Activated B cell treated with CpG ODN at 0.5 μM for 24 hours (primary cell): ENCODE data around the gene TBC1D17. TPM values are rescaled to one million over a fixed set of nuclear protein-coding genes. Genes with fewer than 3 reads are reported as not detected.
A peak's percentile ranks its signal among the peaks of the same experiment; 100 is the strongest.

Experiments used
- ATAC-seq: fragments of 200-7000 bp; cut with Tn5 transposase; one replicate; pipeline ENCODE4 v1.10.0; 2021; ENCODE audit warnings: low read depth, mild to moderate bottlenecking, moderate library complexity
- CTCF ChIA-PET: fragments of 350-600 bp; sonication (Branson Sonifier 250); formaldehyde crosslinking; loops from one replicate; lab custom pipeline; 2021; ENCODE audit warnings: antibody characterized with exemption; lab: Charles Lee
- POLR2A ChIA-PET: fragments of 350-600 bp; sonication (Branson Sonifier 250); formaldehyde crosslinking; loops from one replicate; lab custom pipeline; 2021; ENCODE audit warnings: antibody characterized with exemption; lab: Charles Lee
- DNase-seq: peaks from one replicate; pipeline ENCODE4 v3.0.0; 2022
- H3K27ac Mint-ChIP-seq: one replicate; pipeline ENCODE4 v1.8.0; 2020; ENCODE audit warnings: mixed read lengths
- H3K27me3 Mint-ChIP-seq: one replicate; pipeline ENCODE4 v1.8.0; 2021; ENCODE audit warnings: mixed read lengths
- H3K36me3 Mint-ChIP-seq: one replicate; pipeline ENCODE4 v1.8.0; 2021; ENCODE audit warnings: low read depth, mixed read lengths
- H3K4me1 Mint-ChIP-seq: one replicate; pipeline ENCODE4 v1.8.0; 2021; ENCODE audit warnings: mixed read lengths
- H3K4me3 Mint-ChIP-seq: one replicate; pipeline ENCODE4 v1.8.0; 2020; ENCODE audit warnings: mild to moderate bottlenecking, mixed read lengths
- H3K9me3 Mint-ChIP-seq: one replicate; pipeline ENCODE4 v1.8.0; 2020; ENCODE audit warnings: mixed read lengths
- intact Hi-C: fragments of 100-400 bp; cut with micrococcal nuclease; formaldehyde crosslinking; loops from one replicate; pipeline ENCODE4 v1.15.1; 2024
- total RNA-seq: library from RNA; stranded (reverse); gene quantifications from 2 replicates; pipeline ENCODE4 v1.2.3, GENCODE V29; 2022
- TF ChIP-seq, protein P1 (sequence below): fragments of 200-600 bp; IDR thresholded peaks from one replicate; pipeline ENCODE4 v1.8.0; 2022; ENCODE audit warnings: antibody characterized with exemption, mild to moderate bottlenecking

TBC1D17 gene
- total RNA-seq, 1 donor from 2014 or later, result 57.0 TPM

DNA sequence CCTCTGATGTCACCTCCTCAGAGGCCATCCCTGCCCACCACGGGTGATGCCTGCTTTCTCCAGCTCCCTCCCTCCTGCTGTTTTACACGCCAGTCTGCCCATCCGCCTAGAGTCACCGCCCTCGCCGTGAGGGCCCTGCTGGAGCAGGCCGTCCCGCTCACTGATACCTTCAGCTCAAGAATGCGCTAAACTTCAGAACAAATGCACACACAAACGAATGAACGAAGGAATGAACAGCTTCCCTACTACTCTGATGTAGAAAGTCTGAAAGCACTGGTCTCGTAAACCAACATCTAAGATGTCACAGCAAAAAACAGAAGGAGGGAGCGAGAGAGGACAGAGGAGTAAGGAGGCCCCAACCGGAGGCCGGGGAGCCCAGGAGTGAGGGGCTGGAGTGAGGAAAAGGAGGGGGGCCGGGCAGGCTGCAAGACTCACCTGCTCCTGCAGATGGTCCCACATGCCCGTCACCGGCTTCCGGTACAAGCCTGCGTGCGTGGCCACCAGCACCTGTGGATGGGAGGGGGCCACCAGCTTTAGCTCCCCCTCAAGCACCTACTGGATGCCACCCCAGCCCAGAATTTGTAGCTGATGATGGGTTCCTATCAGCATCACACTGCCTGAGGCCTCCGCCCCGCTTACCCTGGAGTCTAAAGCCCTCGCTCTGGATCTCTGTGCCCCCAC lies 14.1 kb upstream of the TBC1D17 start:
- CTCF ChIA-PET, result no interaction called here

DNA sequence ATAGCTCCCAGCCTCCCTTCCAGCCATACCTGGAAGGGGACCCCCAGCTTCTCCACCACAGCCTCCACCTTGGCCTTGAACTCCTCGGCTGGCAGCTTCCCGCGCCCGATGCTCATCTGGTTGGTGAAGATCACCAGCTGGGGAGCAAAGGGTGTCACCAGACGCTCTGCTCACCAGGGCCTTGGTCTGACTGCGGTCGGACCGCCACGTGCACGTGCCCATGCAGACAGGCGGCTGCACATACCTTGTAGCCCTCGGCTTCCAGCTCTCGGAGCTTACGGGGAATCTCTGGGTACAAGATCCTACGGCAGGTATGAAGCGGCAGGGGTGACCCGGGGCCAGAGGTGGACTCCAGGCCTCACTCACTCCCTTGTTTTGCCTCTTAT lies 13.6 kb upstream of the TBC1D17 start:
- no peak for DNase-seq
- TF ChIP-seq, protein P1, sequence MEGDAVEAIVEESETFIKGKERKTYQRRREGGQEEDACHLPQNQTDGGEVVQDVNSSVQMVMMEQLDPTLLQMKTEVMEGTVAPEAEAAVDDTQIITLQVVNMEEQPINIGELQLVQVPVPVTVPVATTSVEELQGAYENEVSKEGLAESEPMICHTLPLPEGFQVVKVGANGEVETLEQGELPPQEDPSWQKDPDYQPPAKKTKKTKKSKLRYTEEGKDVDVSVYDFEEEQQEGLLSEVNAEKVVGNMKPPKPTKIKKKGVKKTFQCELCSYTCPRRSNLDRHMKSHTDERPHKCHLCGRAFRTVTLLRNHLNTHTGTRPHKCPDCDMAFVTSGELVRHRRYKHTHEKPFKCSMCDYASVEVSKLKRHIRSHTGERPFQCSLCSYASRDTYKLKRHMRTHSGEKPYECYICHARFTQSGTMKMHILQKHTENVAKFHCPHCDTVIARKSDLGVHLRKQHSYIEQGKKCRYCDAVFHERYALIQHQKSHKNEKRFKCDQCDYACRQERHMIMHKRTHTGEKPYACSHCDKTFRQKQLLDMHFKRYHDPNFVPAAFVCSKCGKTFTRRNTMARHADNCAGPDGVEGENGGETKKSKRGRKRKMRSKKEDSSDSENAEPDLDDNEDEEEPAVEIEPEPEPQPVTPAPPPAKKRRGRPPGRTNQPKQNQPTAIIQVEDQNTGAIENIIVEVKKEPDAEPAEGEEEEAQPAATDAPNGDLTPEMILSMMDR, result no peak
- H3K27ac Mint-ChIP-seq, result no peak overlapping the region
- CTCF ChIA-PET, result no interaction called here
- H3K27me3 Mint-ChIP-seq, result no peaks in the 10 kb centered on the region
- no peak overlapping the region for H3K4me3 Mint-ChIP-seq
- intact Hi-C loops, result no loop called here
- H3K9me3 Mint-ChIP-seq, result no peaks in the 10 kb centered on the region
- peaks cover 27% of the 10 kb centered on the region for H3K4me1 Mint-ChIP-seq
- POLR2A ChIA-PET, result interaction anchor here (1.3 to 2.2 kb wide), 2 partner anchors 13 to 34 kb away, joined by 4 to 9 read pairs; partner anchors contain the start of gene PTOV1
- peaks cover 56% of the 10 kb centered on the region for H3K36me3 Mint-ChIP-seq
- no peak for ATAC-seq

More for the DNA sequence above, 14.1 kb upstream of the TBC1D17 start:
- Mint-ChIP-seq H3K4me1 (peaks cover 27% of the 10 kb centered on the region), H3K27ac (no peak overlapping the region), H3K36me3 (peaks cover 60% of the 10 kb centered on the region), H3K27me3 (no peaks in the 10 kb centered on the region), H3K4me3 (no peak overlapping the region), H3K9me3 (no peaks in the 10 kb centered on the region)
- ATAC-seq, result no peak
- POLR2A ChIA-PET, result interaction anchor here (0.9 to 2.2 kb wide), 3 partner anchors 10 to 34 kb away, joined by 4 to 9 read pairs (median 5); partner anchors contain the start of gene PTOV1
- DNase-seq, result no peak
- TF ChIP-seq, protein P1, result no peak
- intact Hi-C loops, result no loop called here

DNA sequence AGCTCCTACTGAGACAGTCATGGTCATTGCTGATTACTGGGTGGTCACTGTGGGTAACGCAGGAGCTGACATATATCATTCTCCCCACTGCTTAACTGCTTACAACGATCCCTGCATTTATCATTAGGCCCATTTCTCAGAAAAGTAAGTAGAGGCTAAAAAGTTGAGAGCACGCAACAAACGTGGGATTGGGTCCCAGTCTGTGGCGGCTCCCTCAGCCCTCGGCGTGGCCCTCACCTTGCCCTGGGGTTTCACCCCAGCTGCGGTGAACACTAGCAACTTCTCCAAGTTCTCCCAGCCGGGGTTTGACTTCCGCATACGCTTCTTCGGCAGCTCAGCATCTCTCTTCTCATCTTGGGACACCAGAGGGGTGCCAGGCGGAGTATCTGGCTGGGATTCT lies 12.6 kb upstream of the TBC1D17 start:
- DNase-seq (no peak), ATAC-seq (no peak)
- ChIA-PET CTCF (no interaction called here), POLR2A (interaction anchor here (0.7 to 1.5 kb wide), 7 partner anchors 12 to 98 kb away, joined by 3 to 9 read pairs (median 4); partner anchors contain the start of genes AKT1S1, ATF5, NUP62 and PTOV1)
- Mint-ChIP-seq H3K4me1 (peaks cover 27% of the 10 kb centered on the region), H3K27me3 (no peaks in the 10 kb centered on the region), H3K9me3 (no peaks in the 10 kb centered on the region), H3K36me3 (peaks cover 49% of the 10 kb centered on the region), H3K27ac (no peak overlapping the region), H3K4me3 (no peak overlapping the region)
- intact Hi-C loops, result loop anchor here (5.0 kb wide), 1 partner anchor 148 kb away; no protein-coding TSS in a partner anchor
- TF ChIP-seq, protein P1, result no peak

DNA sequence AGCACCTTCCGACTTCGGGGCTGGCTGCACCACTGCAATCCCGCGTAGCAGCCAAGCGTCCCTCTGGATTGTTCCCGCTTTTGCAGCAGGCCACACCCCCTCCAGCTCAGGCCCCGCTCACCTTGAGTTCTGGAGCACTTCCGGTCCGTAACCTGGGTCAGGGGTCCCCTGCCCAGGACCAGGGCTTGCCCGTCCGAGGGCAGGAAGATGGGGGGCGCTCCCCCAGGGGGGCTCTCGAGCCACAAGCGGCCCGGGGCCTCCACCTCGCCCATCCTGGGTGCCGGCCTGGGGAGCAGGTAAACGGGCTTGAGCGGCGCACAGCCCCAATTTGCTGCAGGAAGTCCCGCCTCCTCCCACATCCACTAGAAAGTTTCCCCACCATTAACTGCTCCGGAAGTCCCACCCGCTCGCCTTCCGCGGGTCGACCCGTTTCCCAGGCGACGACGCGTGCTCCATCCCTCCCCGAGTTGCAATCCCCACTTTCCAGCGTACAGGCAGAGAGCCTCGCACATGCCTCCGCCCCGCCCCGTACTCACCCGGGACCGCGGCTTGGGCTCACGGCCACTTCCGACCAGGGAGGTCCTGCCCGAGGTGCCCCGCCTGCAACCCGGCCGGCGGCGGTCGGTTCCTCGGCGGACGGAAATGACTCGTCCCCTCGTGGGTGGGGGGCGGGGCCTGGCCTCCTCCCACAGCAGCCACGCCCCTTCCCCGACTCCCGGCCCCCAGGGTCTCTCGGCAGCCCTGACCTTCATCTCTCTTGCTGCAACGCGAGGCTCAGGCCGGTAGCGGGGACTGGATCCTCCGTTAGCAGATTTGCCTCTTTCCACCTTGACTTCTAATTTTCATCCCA lies 10.3 kb upstream of the TBC1D17 start, which contains the start of gene PNKP:
TSS of gene PNKP (minus strand) at position 644 of the 850 bp plus-strand sequence. CDS start at position 272, 372 bp downstream.
- Mint-ChIP-seq H3K27me3 (no peaks in the 10 kb centered on the region), H3K4me1 (peaks cover 41% of the 10 kb centered on the region), H3K4me3 (peak within 1 kb of the TSS; percentile 94), H3K27ac (no peak within 1 kb of the TSS), H3K9me3 (no peaks in the 10 kb centered on the region), H3K36me3 (peaks cover 36% of the 10 kb centered on the region)
- DNase-seq, result peak; percentile 92
- peak; percentile 43 for ATAC-seq
- TF ChIP-seq, protein P1, result no peak
- ChIA-PET POLR2A (interaction anchor here (0.6 to 4.3 kb wide), 14 partner anchors 10 to 287 kb away, joined by 3 to 62 read pairs (median 8); partner anchors contain the start of genes AKT1S1, AP2A1, ATF5 and FUZ), CTCF (interaction anchor here (1.0 kb wide), 1 partner anchor 23 kb away, joined by 3 read pairs; no protein-coding TSS in a partner anchor)
- intact Hi-C loops, result loop anchor here (1.0 to 5.0 kb wide), 4 partner anchors 17 to 150 kb away; partner anchors contain the start of genes ATF5, MED25 and NUP62
